SK-N-SH treated with all-trans-retinoic acid at 6 μM for 48 hours (cell line): Measurements from ENCODE around the gene PDGFB.

Experiments used
- ATAC-seq: fragments of 200-7000 bp; cut with Tn5 transposase; 3 replicates; pipeline ENCODE4 v1.9.1; 2020; ENCODE audit warnings: mild to moderate bottlenecking, moderate library complexity
- ARNTL ChIP-seq: fragments of 450-650 bp; formaldehyde crosslinking; IDR thresholded peaks from 2 replicates; pipeline ENCODE4 v1.5.0; 2020; ENCODE audit warnings: low read depth, mild to moderate bottlenecking, moderate library complexity, borderline replicate concordance
- BACH2 ChIP-seq: fragments of 250-450 bp; sonication (Bioruptor Pico); IDR thresholded peaks from 2 replicates; pipeline ENCODE4 v1.9.0; 2021; ENCODE audit warnings: mild to moderate bottlenecking, borderline replicate concordance
- CSDC2 ChIP-seq: fragments of 250-450 bp; sonication (Bioruptor Pico); IDR thresholded peaks from 2 replicates; pipeline ENCODE4 v1.5.0; 2020; ENCODE audit warnings: mild to moderate bottlenecking, moderate library complexity
- CSRNP3 ChIP-seq: fragments of 250-450 bp; sonication (Bioruptor Pico); IDR thresholded peaks from 2 replicates; pipeline ENCODE4 v1.5.1; 2021; ENCODE audit warnings: mild to moderate bottlenecking, moderate library complexity
- ESRRG ChIP-seq: fragments of 250-450 bp; sonication (Bioruptor Pico); IDR thresholded peaks from 2 replicates; pipeline ENCODE4 v1.6.1; 2021; ENCODE audit warnings: mild to moderate bottlenecking
- GLIS3 ChIP-seq: fragments of 250-450 bp; sonication (Bioruptor Pico); IDR thresholded peaks from 2 replicates; pipeline ENCODE4 v1.5.0; 2020; ENCODE audit warnings: mild to moderate bottlenecking, moderate library complexity
- ISL1 ChIP-seq: fragments of 250-450 bp; sonication (Bioruptor Pico); IDR thresholded peaks from 2 replicates; pipeline ENCODE4 v2.1.2; 2022; ENCODE audit warnings: mild to moderate bottlenecking, moderate library complexity
- OSR1 ChIP-seq: fragments of 250-450 bp; sonication (Bioruptor Pico); IDR thresholded peaks from 2 replicates; pipeline ENCODE4 v1.8.0; 2022; ENCODE audit warnings: moderate library complexity, mild to moderate bottlenecking, inconsistent platforms
- PATZ1 ChIP-seq: fragments of 250-450 bp; sonication (Bioruptor Pico); IDR thresholded peaks from 2 replicates; pipeline ENCODE4 v1.8.0; 2020; ENCODE audit warnings: mild to moderate bottlenecking, moderate library complexity, borderline replicate concordance
- RARB ChIP-seq: fragments of 250-450 bp; sonication (Bioruptor Pico); IDR thresholded peaks from 2 replicates; pipeline ENCODE4 v1.8.0; 2021; ENCODE audit warnings: mild to moderate bottlenecking, moderate library complexity
- TCF4 ChIP-seq: fragments of 250-450 bp; sonication (Bioruptor Pico); IDR thresholded peaks from 2 replicates; pipeline ENCODE4 v1.8.0; 2021; ENCODE audit warnings: mild to moderate bottlenecking, moderate library complexity, borderline replicate concordance
- TOX ChIP-seq: fragments of 250-450 bp; sonication (Bioruptor Pico); IDR thresholded peaks from 2 replicates; pipeline ENCODE4 v1.8.0; 2021; ENCODE audit warnings: mild to moderate bottlenecking, moderate library complexity, borderline replicate concordance
- TSHZ2 ChIP-seq: fragments of 250-450 bp; sonication (Bioruptor Pico); IDR thresholded peaks from 2 replicates; pipeline ENCODE4 v1.5.0; 2020; ENCODE audit warnings: mild to moderate bottlenecking, moderate library complexity
- ZC3H10 ChIP-seq: fragments of 250-450 bp; sonication (Bioruptor Pico); IDR thresholded peaks from 2 replicates; pipeline ENCODE4 v1.5.1; 2021; ENCODE audit warnings: mild to moderate bottlenecking, moderate library complexity
- ZFP3 ChIP-seq: fragments of 250-450 bp; sonication (Bioruptor Pico); IDR thresholded peaks from 2 replicates; pipeline ENCODE4 v1.5.0; 2020; ENCODE audit warnings: mild to moderate bottlenecking, moderate library complexity
- ZFP30 ChIP-seq: fragments of 450-650 bp; formaldehyde crosslinking; IDR thresholded peaks from 2 replicates; pipeline ENCODE4 v1.5.0; 2022; ENCODE audit warnings: mild to moderate bottlenecking, moderate library complexity
- ZNF565 ChIP-seq: fragments of 450-650 bp; formaldehyde crosslinking; conservative IDR thresholded peaks from 2 replicates; pipeline ENCODE4 v1.5.0; 2020; ENCODE audit warnings: low read depth, mild to moderate bottlenecking, moderate library complexity
- ZNF70 ChIP-seq: fragments of 450-650 bp; formaldehyde crosslinking; IDR thresholded peaks from 2 replicates; pipeline ENCODE4 v1.5.0; 2020; ENCODE audit warnings: mild to moderate bottlenecking, moderate library complexity
- ZNF8 ChIP-seq: fragments of 450-650 bp; formaldehyde crosslinking; IDR thresholded peaks from 2 replicates; pipeline ENCODE4 v1.5.0; 2020; ENCODE audit warnings: mild to moderate bottlenecking, moderate library complexity
- TF ChIP-seq, protein P1 (sequence below): fragments of 250-450 bp; sonication (Bioruptor Pico); IDR thresholded peaks from 2 replicates; pipeline ENCODE4 v1.8.0; 2021; ENCODE audit warnings: low read depth, mild to moderate bottlenecking, moderate library complexity, borderline replicate concordance
- TF ChIP-seq, protein P2 (sequence below): fragments of 250-450 bp; sonication (Bioruptor Pico); IDR thresholded peaks from 2 replicates; pipeline ENCODE4 v1.5.1; 2020; ENCODE audit warnings: low read depth, mild to moderate bottlenecking, moderate library complexity

PDGFB gene

DNA sequence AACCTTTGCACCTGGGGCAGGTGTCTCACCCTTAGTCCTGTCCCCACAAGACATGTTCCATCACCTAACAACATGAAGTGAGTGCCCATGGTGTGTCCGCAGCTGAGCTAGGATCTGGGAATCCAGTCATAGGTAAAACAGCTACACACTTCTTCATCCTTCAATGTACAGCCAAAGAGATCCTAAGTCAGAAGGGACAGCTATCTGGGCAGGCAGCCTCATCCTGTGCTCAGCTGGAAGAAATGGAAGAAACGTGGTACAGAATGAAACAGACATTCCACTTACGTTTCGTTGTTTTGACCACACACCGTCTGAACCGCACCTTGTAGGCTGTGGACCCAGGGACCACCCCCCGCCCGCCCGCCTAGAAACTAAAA lies 30.8 kb downstream of the PDGFB start:
- TF ChIP-seq GLIS3 (CRISPR knock-in tag) (no peak), TOX (CRISPR knock-in tag) (no peak), ZNF565 (no peak), CSDC2 (CRISPR knock-in tag) (no peak), ZNF70 (CRISPR knock-in tag) (no peak), TSHZ2 (CRISPR knock-in tag) (no peak), ZC3H10 (CRISPR knock-in tag) (no peak), ISL1 (CRISPR knock-in tag) (no peak), ESRRG (CRISPR knock-in tag) (no peak), ZFP3 (no peak), ZFP30 (CRISPR knock-in tag) (no peak), RARB (no peak), ARNTL (CRISPR knock-in tag) (no peak)
- TF ChIP-seq, protein P1, sequence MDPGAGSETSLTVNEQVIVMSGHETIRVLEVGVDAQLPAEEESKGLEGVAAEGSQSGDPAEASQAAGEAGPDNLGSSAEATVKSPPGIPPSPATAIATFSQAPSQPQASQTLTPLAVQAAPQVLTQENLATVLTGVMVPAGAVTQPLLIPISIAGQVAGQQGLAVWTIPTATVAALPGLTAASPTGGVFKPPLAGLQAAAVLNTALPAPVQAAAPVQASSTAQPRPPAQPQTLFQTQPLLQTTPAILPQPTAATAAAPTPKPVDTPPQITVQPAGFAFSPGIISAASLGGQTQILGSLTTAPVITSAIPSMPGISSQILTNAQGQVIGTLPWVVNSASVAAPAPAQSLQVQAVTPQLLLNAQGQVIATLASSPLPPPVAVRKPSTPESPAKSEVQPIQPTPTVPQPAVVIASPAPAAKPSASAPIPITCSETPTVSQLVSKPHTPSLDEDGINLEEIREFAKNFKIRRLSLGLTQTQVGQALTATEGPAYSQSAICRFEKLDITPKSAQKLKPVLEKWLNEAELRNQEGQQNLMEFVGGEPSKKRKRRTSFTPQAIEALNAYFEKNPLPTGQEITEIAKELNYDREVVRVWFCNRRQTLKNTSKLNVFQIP = no peak
- TF ChIP-seq, protein P2, sequence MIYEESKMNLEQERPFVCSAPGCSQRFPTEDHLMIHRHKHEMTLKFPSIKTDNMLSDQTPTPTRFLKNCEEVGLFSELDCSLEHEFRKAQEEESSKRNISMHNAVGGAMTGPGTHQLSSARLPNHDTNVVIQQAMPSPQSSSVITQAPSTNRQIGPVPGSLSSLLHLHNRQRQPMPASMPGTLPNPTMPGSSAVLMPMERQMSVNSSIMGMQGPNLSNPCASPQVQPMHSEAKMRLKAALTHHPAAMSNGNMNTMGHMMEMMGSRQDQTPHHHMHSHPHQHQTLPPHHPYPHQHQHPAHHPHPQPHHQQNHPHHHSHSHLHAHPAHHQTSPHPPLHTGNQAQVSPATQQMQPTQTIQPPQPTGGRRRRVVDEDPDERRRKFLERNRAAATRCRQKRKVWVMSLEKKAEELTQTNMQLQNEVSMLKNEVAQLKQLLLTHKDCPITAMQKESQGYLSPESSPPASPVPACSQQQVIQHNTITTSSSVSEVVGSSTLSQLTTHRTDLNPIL = no peak
- TF ChIP-seq, all 23 proteins: peak for 0
- ATAC-seq = no peak

DNA sequence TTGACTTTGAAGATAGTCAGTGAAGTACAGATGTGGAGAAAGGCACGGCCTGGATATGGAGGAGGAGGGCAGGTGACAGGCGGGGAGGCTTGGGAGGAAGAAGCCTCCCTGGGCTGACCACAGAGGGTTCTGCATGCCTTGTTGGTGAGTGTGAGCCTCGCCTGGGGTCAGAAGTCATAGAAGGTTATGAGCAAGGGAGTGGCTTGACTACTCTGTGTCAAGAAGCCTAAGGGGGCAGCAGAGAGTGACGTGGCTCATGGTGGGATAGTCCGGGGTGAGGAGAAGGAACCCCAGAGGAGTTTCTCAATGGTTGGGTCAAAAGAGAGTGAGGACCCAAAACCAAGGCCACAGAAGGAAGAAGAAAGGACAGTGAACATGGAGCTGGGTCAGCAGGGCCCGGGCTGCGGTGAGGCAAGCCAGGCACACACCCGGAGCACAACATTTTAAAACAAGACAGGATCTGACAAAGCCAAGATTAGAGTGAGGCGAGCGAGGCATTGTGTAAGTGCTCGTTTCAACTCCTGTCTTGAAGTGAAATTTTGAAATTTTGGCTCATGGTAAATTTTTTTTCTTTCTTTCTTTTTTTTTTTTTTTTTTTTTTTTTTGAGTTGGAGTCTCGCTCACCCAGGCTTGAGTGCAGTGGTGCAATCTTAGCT lies 31.9 kb downstream of the PDGFB start:
- ATAC-seq = no peak
- TF ChIP-seq TCF4 (CRISPR knock-in tag) (no peak), ZNF565 (no peak), GLIS3 (CRISPR knock-in tag) (no peak), ZNF70 (CRISPR knock-in tag) (no peak), ISL1 (CRISPR knock-in tag) (no peak), ESRRG (CRISPR knock-in tag) (no peak), ARNTL (CRISPR knock-in tag) (no peak), TSHZ2 (CRISPR knock-in tag) (no peak), PATZ1 (CRISPR knock-in tag) (no peak), ZNF8 (CRISPR knock-in tag) (no peak), CSRNP3 (no peak), OSR1 (CRISPR knock-in tag) (no peak), BACH2 (CRISPR knock-in tag) (no peak), RARB (no peak)
- TF ChIP-seq, protein P1 = no peak
- TF ChIP-seq, protein P2 = no peak
